Measurements from ENCODE around the gene LUM.
A peak's percentile ranks its signal among the peaks of the same experiment; 100 is the strongest.
"Not testable (repeated sequence)": the region's sequence is repeated elsewhere in the genome, so short reads cannot be mapped to it uniquely, and the experiment has no call there.

Gene LUM

DNA sequence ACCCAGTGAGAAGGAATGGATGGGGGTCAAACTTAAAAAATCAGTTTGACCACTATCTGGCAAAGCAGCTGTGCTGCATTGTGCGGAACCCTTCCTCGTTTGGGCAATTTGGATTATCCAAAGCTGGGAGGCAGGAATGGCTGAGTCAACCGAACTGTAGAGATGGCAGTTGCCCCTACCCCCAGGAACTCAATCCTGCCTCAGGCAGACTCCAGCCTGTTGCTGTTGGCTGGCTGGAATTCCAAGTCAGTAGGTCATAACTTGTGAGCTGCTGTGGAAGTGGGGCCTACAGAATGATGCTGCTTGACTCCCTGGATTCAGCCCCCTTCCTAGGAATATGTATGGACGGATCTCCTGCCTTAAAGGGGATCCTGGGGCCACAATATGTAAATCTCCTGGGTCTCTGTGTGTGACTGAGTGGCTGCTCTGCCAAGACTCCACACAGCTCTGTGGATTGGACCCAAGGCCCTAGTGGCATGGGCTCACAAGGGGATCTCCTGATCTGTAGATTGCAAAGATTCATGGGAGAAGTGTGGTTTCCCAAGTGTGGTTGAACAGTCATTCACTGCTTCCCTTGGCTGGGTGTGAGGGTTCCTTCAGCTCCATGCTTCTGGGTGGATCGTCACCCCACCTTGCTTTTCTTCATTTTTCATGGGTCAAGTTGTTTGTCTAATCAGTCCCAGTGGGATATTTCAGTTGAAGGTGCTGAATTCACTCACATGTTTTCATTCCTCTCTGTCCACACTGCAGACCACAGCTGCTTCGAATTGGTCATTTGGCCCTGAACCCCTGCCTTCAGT, 19.2 kb downstream of the LUM start:
- in situ Hi-C loops (cut with HindIII; ENCODE audit: low sequenced_read_pairs) = no loop called here
- peak; percentile 29 for DNase-seq (ENCODE audit: low read depth, low spot score)
- TF ChIP-seq CTCF (IDR thresholded peaks at IDR 0.05; ENCODE audit: low read depth, low read length) = no peak
- H3K4me3 ChIP-seq (ENCODE audit: low read depth, low read length) = no peak overlapping the region

DNA sequence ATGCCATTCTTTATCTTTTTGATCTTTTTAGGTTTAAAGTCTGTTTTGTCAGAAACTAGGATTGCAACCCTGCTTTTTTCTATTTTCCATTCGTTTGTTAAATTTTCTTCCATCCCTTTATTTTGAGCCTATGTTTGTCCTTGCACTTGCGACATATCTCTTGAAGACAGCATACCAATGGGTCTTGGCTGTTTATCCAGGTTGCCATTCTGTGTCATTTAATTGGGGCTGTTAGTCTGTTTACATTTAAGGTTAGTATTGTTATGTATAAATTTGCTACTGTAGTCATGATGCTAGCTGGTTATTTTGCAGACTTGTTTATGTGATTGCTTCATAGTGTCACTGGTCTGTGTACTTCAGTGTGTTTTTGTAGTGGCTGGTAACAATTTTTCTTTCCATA, 21.3 kb downstream of the LUM start:
- DNase-seq (ENCODE audit: low read depth, low spot score); H3K4me3 ChIP-seq (ENCODE audit: low read depth, low read length); in situ Hi-C loops (cut with HindIII; ENCODE audit: low sequenced_read_pairs): not testable (repeated sequence)

GRCh38 chr12:91080041-91080440, 31.3 kb downstream of the LUM start:
- no peak for TF ChIP-seq CTCF (IDR thresholded peaks at IDR 0.05; ENCODE audit: low read depth, low read length)
- in situ Hi-C loops (cut with HindIII; ENCODE audit: low sequenced_read_pairs) = no loop called here
- H3K4me3 ChIP-seq (ENCODE audit: low read depth, low read length) = no peak overlapping the region
- no peak for DNase-seq (ENCODE audit: low read depth, low spot score)

- TF ChIP-seq CTCF (IDR thresholded peaks at IDR 0.05; ENCODE audit: low read depth, low read length) = no peak
- no peak for DNase-seq (ENCODE audit: low read depth, low spot score)
- no peak overlapping the region for H3K4me3 ChIP-seq (ENCODE audit: low read depth, low read length)
- in situ Hi-C loops (cut with HindIII; ENCODE audit: low sequenced_read_pairs) = no loop called here
Measured at GRCh38 chr12:91078501-91078900, 32.8 kb downstream of the LUM start.

DNA sequence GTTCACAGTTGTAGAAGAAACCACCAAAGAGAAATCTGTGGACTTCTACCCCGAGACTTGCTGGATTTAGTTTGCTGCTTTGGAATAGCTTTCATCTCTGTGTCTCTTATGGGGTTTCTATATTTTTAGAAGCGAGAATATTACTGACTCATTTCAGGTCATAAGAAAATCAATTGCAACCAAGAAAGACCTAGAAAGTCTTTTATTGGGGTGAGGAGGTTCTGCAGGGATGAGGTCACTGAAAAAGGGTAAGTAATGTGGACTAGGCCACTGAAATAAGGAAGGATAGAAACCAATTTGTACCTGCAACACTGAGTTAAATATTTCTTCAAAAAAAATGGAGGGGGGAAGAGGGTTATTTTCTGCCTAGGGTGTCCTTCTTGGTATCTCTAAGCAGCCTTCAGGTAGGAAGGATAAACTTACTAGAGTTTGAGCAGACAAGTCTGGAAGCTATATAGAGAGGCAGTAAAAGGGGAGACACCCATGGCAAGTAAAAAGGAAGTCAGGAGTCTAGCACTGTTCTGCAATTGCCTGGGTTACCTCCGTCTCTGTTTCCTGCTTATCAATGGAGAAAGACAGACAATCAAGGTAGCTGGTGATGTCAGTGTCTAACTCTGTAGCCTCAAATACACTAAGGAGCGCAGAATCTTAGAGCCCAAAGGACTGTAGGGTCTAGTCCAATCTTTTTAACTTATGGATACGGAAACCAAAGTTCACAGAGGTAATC, 33.9 kb downstream of the LUM start:
- in situ Hi-C loops (cut with HindIII; ENCODE audit: low sequenced_read_pairs) = no loop called here
- TF ChIP-seq CTCF (IDR thresholded peaks at IDR 0.05; ENCODE audit: low read depth, low read length) = no peak
- no peak overlapping the region for H3K4me3 ChIP-seq (ENCODE audit: low read depth, low read length)
- no peak for DNase-seq (ENCODE audit: low read depth, low spot score)

DNA sequence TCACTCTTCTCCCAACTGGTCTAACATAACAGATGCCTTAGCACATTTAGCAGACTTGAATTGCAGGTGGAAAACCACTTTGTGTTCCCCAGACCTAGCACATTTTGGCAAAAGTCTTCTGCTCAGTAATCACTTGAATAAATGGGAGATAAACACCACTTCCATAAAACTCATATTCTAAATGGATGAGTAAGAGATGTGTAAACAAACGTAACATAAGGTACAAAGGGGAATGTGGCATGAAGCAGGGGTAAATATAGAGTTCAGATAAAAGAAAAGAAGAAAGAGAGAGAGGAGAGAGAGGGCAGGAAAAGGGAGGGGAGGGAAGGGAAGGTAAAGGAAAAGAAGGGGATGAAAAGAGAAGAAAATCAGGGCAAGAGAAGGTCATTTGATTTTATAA, 36.4 kb downstream of the LUM start:
- H3K4me3 ChIP-seq (ENCODE audit: low read depth, low read length) = no peak overlapping the region
- no peak for TF ChIP-seq CTCF (IDR thresholded peaks at IDR 0.05; ENCODE audit: low read depth, low read length)
- no peak for DNase-seq (ENCODE audit: low read depth, low spot score)
- in situ Hi-C loops (cut with HindIII; ENCODE audit: low sequenced_read_pairs) = no loop called here

- DNase-seq (ENCODE audit: low read depth, low spot score) = peak; percentile 24
- in situ Hi-C loops (cut with HindIII; ENCODE audit: low sequenced_read_pairs) = no loop called here
- H3K4me3 ChIP-seq (ENCODE audit: low read depth, low read length) = no peak overlapping the region
- TF ChIP-seq CTCF (IDR thresholded peaks at IDR 0.05; ENCODE audit: low read depth, low read length) = no peak
Measured at GRCh38 chr12:91074154-91074709, 37.1 kb downstream of the LUM start.

Data from astrocyte of the spinal cord (primary cell).